Erythroblast (primary cell): ENCODE results near the gene FLRT2.

Source experiments
- GATA1 ChIP-seq: IDR thresholded peaks from 2 replicates; pipeline ENCODE4 v1.6.1; 2011; ENCODE audit warnings: low read depth, mild to moderate bottlenecking, control low read depth, low read length, moderate library complexity
- POLR2A ChIP-seq: IDR thresholded peaks from 2 replicates; pipeline ENCODE4 v1.6.1; 2011; ENCODE audit warnings: mild to moderate bottlenecking, low read length

DNA sequence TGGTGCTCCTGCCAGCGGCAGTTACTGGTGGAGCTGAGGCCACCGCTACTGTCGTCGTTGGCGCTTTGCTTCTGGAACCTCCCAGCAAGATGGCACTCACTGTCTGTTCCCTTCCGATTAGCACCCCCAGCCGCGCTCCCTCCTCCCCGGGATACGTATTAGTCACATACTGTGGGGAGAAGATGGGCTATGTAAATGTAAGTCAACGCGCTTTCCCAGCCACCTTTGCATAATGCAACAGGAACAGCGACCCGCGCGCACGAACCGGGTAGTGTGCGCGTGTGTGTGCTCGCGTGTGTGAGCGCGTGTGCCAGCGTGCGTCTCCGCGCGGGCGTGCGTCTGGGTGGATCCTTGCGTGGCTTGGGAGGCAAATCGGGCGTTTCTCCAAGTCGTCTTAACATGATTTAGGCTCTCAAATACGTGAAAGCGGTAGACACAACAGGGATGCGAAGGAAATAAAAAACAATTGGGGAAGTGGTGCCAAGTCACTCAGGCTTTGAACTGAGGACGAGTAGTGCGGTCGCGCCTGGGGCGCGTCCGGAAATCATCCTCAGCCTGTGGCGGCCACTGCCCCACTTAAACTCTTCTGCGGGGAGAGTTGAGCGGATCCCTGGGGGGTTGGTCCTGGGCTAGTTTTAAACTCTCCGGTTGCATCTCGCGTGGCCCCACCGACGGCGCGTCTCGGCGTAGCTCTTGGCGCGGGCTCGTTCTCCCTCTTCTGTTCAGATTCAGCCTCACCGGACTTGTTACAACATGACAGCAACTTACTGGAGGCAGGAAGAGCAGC lies 1.8 kb downstream of the FLRT2 start:
- no peak for TF ChIP-seq POLR2A
- TF ChIP-seq GATA1 = no peak
